HG03558 (cell line): ENCODE results near the gene CNOT6.

Source experiments
- ATAC-seq: cut with Tn5 transposase; IDR thresholded peaks from one replicate; pipeline ENCODE4 v1.9.1; 2021; ENCODE audit warnings: moderate number of reproducible peaks; ENCODE audit not compliant: unreplicated experiment; ENCODE audit errors: extremely low read depth

Gene CNOT6

DNA sequence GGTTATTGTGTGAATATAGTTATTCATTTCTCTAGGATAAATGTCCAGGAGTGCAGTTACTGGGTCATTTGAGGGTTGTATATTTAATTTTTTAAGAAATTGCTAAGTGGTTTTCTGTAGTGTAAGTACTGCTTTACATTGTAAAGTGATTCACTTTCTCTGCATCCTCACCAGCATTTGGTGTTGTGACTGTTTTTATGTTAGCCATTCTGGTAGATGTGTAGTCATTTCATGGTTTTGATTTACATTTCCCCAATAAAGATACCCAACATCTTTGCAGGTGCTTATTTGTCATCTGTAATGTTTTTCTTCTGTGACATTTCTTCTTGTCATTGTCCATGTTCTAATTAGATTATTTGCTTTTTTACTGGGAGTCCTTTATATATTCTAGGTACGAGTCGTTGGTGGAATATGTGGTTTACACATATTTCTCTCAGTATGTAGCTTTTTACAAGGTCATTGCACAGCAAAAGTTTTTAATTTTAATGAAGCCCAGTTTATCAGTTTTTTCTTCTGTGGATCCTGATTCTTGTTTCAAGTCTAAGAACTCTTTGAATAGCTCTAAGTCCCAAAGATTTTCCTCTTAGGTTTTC is 63.1 kb downstream of the CNOT6 start:
- ATAC-seq, result no peak

DNA sequence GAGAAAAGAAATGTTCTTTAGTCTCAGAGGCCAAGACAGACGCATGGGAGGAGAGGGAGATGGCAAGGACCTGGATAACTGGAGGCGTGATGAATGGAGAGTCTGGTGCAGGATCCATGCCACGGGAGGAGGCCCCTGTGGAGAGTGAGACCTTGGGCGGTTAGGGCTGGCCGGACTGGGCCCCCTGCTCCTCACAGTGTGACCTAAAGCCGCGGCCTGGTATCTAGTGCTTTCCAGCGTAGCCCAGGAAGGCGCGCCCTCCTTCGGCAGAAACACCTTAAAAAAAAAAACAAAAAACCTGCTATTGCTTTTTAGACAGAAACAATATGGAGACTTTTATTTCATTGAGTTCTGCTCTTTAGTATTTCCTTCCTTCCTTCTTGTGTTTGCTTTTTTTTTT is 64.1 kb downstream of the CNOT6 start:
- no peak for ATAC-seq

DNA sequence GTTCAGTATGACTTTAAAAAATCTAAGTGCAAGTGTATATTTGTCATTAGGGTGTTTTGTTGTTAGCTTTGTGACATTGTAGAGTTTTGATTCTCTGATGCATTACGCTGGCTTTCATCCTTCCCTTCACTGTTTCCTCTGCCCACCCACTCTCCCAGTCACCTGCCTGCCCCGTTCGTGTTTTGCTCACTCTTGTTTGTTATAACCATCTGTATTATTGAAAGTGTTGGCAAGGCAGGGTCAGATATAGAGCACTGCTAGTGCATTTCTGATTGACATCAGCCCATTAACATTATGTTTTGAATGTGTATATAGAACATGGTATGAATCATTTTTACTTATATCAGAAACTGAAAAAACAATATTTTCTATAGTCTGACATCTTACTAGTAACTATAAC is 69.8 kb downstream of the CNOT6 start:
- ATAC-seq, result no peak

DNA sequence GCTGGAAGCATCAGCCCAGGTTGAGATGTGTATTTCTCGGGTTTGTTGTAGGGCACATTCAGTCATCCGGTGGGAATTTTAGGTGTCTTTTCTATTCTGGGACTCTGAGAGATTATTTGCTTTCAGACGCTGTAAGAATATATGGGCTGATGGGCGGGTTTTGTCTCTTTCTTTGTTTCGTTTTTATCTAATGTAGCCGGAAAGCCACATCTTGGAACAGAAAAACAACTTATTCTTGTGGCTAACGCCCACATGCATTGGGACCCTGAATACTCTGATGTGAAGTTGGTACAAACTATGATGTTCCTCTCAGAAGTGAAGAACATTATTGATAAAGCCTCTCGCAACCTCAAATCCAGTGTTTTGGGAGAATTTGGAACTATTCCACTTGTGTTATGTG is 74.7 kb downstream of the CNOT6 start:
- ATAC-seq, result no peak

DNA sequence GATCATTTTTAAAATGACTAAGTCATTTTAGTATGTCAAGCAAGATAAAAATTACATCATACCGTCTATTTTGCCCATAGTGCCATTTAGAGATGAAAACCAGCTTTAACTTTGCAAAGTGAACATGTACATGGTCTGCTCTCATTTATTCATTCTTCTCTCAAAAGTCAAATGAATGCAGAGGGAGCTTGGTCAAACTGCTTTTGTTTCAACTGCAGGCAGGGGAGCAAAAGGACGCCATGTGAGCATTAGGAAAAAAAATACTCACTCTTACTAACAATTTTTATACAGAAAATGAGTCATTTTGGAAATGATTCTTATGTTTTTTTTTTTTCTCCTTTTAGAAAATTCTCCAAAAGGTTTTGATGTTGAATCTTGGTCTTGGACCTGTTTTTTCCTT is 81.4 kb downstream of the CNOT6 start:
- ATAC-seq, result no peak

DNA sequence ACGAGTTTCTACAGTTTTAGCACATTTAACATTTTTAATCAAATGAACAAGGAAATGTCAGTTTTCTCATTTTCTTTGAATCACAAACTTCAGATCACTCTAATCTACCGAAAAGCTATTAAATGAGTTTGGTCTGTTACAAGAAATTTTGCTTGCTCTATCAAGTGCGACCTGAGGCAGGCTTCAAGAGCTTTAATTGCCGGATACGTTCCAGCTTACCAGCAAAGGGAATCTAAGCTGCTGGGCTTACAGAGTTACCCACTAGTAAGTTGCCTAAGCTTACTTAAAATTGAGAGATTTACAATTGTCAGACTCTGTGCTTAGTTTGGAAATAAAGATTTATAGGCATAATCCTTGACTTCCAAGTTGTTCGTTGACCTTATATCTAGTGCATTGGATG is 86.5 kb downstream of the CNOT6 start:
- no peak for ATAC-seq

DNA sequence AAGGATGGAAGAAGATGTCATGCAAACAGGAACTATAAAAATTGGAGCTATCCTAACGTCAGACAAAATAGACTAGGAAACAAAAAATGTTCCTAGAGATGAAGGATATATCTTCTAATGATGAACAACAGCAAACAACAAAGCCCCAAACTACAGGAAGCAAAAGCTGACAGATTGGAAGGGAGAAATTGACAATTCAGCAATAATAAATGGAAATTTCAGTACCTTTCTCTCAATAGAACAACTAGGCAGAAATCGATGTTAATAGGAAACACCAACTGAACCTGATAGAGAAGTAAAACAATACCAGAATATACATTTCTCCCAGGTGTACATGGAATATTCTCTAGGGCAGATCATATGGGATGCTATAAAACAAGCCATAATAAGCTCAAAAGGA is 89.6 kb downstream of the CNOT6 start:
- ATAC-seq, result no peak

DNA sequence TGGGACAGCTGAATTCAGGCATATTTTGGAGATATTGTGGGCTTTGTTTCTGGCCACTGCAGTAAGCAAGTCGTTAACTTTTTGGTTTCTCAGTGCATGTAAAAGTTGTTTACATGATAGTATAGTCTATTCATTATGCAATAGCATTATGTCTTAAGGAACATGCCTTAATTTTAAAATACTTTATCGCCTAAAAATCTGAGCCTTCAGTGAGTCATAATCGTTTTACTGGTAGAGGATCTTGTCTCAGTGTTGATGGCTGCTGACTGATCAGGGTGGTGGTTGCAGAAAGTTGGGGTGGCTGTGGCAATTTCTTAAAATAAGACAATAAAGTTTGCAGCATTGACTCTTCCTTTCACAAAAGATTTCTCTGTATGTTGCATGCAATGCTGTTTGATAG is 92.0 kb downstream of the CNOT6 start:
- no peak for ATAC-seq

DNA sequence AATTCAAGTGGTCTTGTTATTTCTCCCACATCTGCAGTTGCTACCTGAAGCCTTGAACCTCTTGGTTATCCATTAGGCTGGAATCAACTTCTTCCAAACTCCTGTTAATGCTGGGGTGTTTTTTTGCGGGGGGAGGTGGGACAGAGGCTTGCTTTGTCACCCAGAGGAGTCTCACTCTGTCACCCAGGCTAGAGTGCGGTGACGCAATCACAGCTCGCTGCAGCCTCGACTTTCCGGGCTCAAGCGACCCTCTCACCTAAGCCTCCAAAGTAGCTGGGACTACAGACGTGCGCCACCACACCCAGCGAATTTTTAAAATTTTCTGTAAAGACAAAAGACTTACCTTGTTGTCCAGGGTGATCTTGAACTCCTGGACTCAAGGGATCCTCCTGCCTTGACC is 92.7 kb downstream of the CNOT6 start:
- no peak for ATAC-seq

DNA sequence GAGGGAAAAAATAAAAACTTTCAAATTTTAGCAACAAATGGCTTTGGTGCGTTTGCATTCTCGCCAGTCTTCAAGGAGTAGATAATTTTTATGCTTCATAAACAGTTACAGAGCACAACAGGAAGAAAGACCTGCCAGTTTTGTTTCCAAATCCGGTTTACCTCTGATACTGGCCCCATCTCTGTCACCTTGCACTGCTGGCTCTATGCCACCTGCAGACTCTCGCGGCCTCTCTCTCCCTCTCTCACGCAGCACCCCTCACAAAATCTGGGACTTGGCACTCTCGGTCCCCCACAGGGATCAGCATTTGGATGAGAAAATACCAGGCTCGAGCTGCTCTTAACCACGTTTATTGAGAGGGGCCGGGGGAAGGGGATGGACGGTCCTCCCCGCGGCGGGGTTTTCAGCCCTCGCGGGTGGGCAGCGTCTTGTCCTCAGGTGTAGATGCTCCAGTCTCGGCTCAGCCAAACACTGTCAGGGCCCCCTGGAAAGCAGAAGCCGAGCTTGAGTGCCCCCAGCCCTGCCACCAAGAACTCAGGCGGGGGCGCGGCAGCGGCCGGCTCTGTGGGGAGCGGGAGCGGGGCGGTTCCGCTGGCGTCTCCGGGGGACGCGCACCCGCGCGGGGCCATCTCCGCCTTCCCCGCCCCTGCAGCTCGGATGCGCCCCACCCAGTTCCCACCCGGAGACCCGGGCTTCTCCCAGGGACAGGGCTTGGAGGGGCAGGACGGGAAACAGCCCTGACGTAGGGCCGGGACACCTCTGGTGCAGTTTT is 95.8 kb downstream of the CNOT6 start:
- no peak for ATAC-seq

DNA sequence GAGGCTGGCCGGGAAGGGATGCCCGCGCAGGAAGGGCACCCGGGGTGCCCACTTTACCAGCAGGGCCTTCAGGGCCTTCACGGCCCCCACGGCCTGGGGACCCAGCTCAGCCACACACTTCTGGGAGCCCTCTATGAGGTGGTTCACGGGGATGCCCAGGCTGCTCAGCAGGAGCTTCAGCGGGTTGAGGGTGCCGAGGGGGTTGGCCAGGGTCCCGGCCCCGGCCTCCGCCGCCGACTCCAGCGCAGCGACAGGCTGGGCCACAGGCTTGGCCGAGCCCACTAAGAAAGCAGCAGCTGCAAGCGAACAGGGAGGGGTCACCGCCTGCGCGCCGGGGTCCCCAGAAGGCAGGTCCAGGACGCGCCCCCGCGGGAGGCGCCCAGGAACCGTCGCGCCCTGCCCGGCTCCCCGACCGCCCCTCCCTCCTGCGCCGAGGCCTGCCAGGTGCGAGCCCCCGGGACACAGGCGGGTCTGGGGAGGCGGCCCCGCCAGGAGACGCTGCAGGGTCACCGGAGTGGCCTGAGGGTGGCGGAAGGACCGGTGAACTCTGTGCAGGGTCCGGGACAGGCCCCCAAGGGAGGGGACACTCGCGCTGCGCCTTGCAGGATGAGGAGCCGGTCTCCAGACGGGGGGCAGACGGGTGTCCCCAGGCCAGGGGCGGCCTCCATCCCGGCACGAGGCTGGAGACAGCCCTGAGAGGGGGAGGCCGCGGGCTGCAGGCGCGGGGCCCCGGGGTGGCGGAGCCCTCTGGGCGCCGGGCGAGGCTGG is 96.5 kb downstream of the CNOT6 start:
- no peak for ATAC-seq

DNA sequence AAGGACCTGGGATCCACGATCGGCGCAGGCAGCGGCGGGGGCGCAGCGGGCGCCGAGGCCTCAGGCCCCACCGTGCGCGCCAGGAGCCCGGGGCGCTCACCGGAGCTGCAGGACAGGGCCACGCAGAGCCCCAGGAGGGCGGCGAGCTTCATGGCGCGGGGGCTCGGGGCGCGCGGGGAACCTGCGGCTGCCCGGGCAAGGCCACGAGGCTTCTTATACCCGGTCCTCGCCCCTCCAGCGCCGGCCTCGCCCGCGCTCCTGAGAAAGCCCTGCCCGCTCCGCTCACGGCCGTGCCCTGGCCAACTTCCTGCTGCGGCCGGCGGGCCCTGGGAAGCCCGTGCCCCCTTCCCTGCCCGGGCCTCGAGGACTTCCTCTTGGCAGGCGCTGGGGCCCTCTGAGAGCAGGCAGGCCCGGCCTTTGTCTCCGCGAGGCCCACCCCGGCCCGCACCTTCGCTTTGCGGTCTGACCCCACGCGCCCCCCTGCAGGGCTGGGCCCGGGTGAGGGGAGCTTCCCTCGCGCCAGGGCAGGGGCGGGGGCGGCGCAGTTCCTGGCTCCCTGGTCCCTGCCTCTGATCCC is 97.2 kb downstream of the CNOT6 start, which contains the start of gene SCGB3A1:
Gene SCGB3A1 (minus strand): TSS at position 189 of the 577 bp plus-strand sequence. CDS start 37 bp downstream, at position 152.
- no peak for ATAC-seq

DNA sequence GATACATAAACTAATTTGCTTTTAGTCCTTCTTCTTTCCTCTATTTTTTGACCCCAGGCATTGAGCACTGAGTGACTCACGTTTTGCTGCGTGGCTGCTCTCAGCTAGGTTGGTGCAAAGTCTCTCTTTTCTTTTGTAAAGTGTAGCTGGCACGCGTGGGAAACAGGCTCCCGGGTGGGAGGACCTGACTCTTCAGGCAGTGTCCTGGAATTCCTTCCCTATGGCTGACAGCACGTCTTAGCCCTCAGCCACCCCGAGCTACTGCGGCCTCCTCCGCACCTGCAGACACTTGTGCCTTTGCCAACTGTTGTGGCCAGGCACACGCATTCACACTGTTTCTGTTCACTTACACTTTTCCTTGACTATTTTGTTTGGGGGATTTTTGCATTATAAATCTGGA is 98.0 kb downstream of the CNOT6 start:
- no peak for ATAC-seq

DNA sequence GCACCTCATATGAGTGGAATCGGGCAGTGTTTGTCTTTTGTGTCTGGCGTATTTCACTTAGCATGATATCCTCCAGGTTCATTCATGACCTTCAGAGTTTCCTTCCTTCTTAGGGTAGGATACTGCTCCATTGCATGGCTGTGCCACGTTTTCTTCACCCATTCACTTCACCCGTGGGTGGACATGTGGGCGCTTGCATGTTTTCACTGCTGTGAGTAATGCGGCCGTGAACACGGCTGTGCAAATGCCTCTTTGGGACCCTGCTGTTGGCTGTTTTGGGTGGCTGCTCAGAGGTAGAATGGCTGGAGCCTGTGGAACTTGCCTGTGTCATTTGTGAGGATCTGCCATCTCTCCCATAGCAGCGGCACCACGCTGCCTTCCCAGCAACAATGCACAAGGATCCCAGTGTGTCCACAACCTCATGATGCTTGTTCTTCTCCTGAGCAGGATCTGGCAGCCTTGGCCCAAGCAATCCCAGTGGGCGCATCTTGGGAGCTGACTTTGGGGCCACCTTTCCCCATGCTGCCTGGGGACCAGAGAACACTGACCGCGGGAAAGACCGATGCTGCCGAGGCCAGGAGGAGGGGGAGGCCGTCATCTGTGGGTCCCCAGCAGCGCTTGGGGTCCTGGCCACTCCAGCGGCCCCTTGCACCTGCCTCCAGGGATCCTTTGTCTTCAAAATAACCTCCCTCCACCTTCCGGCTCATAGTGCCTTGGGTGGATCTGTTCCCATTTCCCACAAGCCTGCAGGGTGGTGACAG is 99.4 kb downstream of the CNOT6 start:
- no peak for ATAC-seq

DNA sequence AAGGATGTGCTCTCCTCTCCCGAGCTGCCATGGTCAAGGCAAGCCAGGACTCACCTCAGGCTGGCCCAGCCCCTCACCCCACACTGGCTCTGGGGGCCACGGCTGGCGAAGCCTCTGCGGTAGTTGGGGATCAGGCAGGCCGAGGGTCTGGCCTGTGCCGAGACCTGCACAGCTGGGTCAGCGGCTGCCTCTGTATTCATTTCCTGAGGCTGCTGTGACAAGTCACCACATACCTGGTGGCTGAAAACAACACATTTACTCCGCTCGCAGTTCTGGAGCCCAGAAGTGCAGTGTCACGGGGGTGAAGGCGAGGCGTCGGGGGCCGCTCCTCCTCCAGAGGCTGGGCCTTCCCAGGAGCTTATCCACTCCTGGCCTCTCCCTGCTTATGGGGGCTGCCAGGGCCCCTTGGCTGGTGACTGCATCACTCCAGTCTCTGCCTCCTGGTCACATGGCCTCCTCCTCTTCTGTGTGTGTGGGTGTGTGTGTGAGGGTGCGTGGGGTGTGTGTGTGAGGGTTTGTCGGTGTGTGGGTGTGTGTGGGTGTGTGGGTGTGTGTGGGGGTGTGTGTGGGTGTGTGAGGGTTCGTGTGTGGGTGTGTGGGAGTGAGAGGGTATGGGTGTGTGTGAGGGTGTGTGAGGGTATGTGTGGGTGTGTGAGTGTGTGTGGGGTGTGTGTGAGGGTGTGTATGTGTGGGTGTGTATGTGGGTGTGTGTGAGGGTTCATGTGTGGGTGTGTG is 100.3 kb downstream of the CNOT6 start:
- no peak for ATAC-seq

DNA sequence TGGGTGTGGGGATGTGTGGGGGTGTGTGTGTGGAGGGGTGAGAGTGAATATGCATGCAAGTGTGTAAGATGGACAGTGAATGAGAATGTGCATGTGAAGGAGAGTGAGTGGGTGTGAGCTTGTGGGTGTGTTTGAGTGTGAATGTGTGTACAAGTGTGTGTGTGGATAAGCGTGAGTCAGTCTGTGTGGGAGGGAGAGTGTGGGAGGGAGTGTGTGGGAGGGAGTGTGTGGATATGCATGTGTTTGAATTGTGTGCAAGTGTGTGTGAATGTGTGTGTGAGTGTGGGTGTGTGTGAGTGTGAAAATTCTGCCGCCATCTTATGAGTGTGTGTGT is 100.8 kb downstream of the CNOT6 start:
- no peak for ATAC-seq

DNA sequence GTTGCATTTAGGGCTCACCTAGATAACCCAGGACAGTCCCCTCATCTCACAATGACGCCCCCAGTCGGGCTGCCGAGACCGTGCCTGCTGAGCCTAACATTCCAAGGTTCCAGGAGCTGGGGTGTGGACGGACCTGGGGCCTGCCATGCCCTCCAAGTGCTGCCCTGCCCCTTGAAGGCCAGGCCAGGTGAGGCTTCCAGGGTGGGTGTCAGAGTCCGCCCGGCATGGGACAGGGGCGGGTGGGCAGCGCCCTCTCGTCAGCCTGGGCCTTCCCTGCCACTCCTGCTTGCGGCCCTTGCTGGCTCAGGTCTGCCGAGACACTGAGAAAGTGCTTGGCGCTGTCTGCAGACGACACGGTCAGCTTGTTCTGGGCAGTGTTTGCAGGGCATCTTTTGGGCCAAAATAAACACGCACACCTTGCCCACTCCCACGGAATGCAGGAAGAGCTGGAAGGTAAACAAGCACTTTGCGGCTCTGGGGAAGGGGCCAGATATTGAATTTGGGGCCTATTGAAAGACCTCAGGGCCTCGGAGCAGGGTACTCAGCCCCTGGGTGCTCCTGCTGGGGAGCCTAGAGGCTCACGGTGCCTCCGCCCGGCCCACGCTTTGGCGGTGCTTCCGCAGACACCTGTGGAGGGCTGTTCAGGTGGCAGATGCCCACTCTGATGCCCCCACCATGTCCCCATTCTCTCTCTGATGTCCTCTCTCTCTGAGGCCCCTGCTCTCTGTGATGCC is 101.4 kb downstream of the CNOT6 start:
- ATAC-seq, result no peak

DNA sequence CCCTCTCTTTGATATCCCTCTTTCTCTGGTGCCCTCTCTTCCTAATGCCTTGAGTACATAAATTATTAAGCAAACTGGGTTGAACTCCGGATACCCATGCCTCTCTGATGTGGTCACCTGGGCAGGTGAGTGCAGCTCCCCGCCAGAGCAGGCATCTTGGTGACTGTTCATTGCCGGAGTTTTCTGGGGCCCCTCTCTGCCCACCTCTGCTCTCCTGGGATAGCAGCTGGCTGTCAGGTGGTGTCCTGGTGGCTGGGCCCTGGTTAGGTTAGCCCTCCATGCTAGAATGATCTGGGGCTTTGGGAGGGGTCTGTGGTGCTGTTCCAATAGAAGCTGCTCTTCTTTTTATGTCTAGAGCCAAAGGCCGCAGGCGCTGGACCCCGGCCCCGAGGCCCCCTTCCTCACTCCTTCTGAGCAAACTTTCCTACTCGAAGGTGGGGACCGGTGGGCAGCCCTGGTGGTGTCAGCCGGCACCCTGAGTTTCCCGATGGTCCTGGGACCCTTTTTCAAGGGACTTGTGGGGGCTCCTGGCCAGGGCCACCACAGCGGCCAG is 102.0 kb downstream of the CNOT6 start:
- ATAC-seq, result no peak
